PC-3 (cell line): Measurements from ENCODE around the gene SNX13. TPM values are rescaled to one million over a fixed set of nuclear protein-coding genes. Genes with fewer than 3 reads are reported as not detected.

ENCODE experiments used
- ATAC-seq: fragments of 200-7000 bp; cut with Tn5 transposase; 2 replicates; pipeline ENCODE4 v1.9.1; 2020; ENCODE audit warnings: mild to moderate bottlenecking, moderate library complexity
- BruUV-seq: library from RNA; stranded (reverse); fragments of 400-500 nt; replicated peaks from 2 replicates; lab custom pipeline; 2021; lab: Mats Ljungman, UMichigan
- CTCF ChIA-PET: fragments of 300-600 bp; sonication (Branson Sonifier 250); formaldehyde crosslinking; loops from one replicate; lab custom pipeline; 2022; ENCODE audit warnings: antibody characterized with exemption; lab: Charles Lee
- POLR2A ChIA-PET: fragments of 300-600 bp; sonication (Branson Sonifier 250); formaldehyde crosslinking; loops from one replicate; lab custom pipeline; 2022; ENCODE audit warnings: antibody characterized with exemption; ENCODE audit not compliant: unreplicated experiment; lab: Charles Lee
- DNase-seq: peaks from one replicate; pipeline ENCODE4 v3.0.0-alpha.2; 2015
- H2AFZ ChIP-seq: fragments of 300-600 bp; sonication (generic); 2 replicates; pipeline ENCODE4 v1.6.0; 2016; ENCODE audit warnings: antibody characterized with exemption, low read length
- H3F3A ChIP-seq: fragments of 300-600 bp; sonication (generic); one replicate; pipeline ENCODE4 v1.6.0; 2017; ENCODE audit warnings: antibody characterized with exemption, low read length, control low read depth, mild to moderate bottlenecking; ENCODE audit not compliant: unreplicated experiment
- H3K27ac ChIP-seq: fragments of 300-600 bp; sonication (generic); 2 replicates; pipeline ENCODE4 v1.5.1; 2016; ENCODE audit warnings: mild to moderate bottlenecking, low read length
- H3K27me3 ChIP-seq: fragments of 300-600 bp; sonication (generic); 2 replicates; pipeline ENCODE4 v1.6.1; 2016; ENCODE audit warnings: low read length, mixed read lengths
- H3K36me3 ChIP-seq: fragments of 300-600 bp; sonication (generic); 2 replicates; pipeline ENCODE4 v1.6.1; 2016; ENCODE audit warnings: low read depth, mixed run types, low read length, mixed read lengths
- H3K4me1 ChIP-seq: fragments of 300-600 bp; sonication (generic); 2 replicates; pipeline ENCODE4 v1.5.1; 2016; ENCODE audit warnings: low read length; ENCODE audit not compliant: insufficient read depth
- H3K4me2 ChIP-seq: fragments of 300-600 bp; sonication (generic); 2 replicates; pipeline ENCODE4 v1.6.0; 2016; ENCODE audit warnings: low read length
- H3K4me3 ChIP-seq: fragments of 300-600 bp; sonication (generic); 2 replicates; pipeline ENCODE4 v1.5.1; 2016; ENCODE audit warnings: mild to moderate bottlenecking, low read length, mixed read lengths
- H3K79me2 ChIP-seq: fragments of 300-600 bp; sonication (generic); 2 replicates; pipeline ENCODE4 v1.6.1; 2017; ENCODE audit warnings: low read length, mixed read lengths
- H3K9ac ChIP-seq: fragments of 300-600 bp; sonication (generic); 2 replicates; pipeline ENCODE4 v1.6.0; 2016; ENCODE audit warnings: mild to moderate bottlenecking, low read length
- H3K9me2 ChIP-seq: fragments of 300-600 bp; sonication (generic); replicated peaks from 2 replicates; pipeline ENCODE4 v1.6.1; 2016; ENCODE audit warnings: mixed run types, low read length, mixed read lengths
- H3K9me3 ChIP-seq: fragments of 300-600 bp; sonication (generic); 2 replicates; pipeline ENCODE4 v1.6.1; 2016; ENCODE audit warnings: low read length, mixed read lengths
- H4K20me1 ChIP-seq: fragments of 300-600 bp; sonication (generic); 2 replicates; pipeline ENCODE4 v1.6.1; 2016; ENCODE audit warnings: low read length, mixed read lengths
- EZH2 ChIP-seq: fragments of 300-600 bp; sonication (generic); IDR thresholded peaks from one replicate; pipeline ENCODE4 v1.6.1; 2017; ENCODE audit warnings: antibody characterized with exemption, mild to moderate bottlenecking, low read length; ENCODE audit not compliant: unreplicated experiment
- EZH2phosphoT487 ChIP-seq: fragments of 300-600 bp; sonication (generic); IDR thresholded peaks from 2 replicates; pipeline ENCODE4 v1.6.1; 2018; ENCODE audit warnings: mild to moderate bottlenecking, antibody characterized with exemption, low read length, borderline replicate concordance
- intact Hi-C: fragments of 100-400 bp; cut with micrococcal nuclease; formaldehyde crosslinking; loops from 2 replicates; pipeline ENCODE4 v1.9.0; 2023
- total RNA-seq: library from RNA; depleted of rRNA; stranded (reverse); fragments of >200 nt; gene quantifications from 2 replicates; pipeline ENCODE4 v1.2.3, GENCODE V29; 2014
- TF ChIP-seq, protein P1 (sequence below): fragments of 300-600 bp; sonication (generic); conservative IDR thresholded peaks from 2 replicates; pipeline ENCODE4 v1.5.1; 2017; ENCODE audit warnings: antibody characterized with exemption, low read depth, mild to moderate bottlenecking, low read length

SNX13 gene
- total RNA-seq, 1 experiment from 2014 or later: 33.9 TPM

DNA sequence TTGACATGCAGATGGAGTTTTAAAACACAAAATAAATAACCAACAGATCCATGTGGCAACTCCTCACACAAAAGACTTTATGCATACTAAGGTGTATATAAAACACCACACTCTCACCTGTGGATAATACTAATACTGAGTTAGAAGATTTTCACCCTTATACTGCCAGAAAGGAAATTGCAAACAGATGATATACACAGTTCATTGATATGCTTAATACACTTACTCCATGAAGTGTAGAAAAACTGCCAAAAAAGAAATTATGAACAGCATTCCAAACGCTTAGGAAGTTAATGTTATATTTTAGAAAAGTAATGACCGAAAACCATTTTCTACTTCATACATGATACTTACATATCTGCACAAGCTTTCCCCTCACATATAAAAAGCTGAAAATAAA is 17.6 kb upstream of the SNX13 start:
- Histone ChIP-seq H3K79me2 (no peaks in the 10 kb centered on the region), H3K9ac (no peak overlapping the region), H3K36me3 (no peaks in the 10 kb centered on the region), H3F3A (no peaks in the 10 kb centered on the region), H2AFZ (no peak overlapping the region), H3K27me3 (no peaks in the 10 kb centered on the region), H3K4me2 (no peak overlapping the region), H3K27ac (no peak overlapping the region), H3K4me3 (no peak overlapping the region), H3K9me3 (no peaks in the 10 kb centered on the region), H3K4me1 (no peaks in the 10 kb centered on the region), H4K20me1 (no peaks in the 10 kb centered on the region), H3K9me2 (no peaks in the 10 kb centered on the region)
- intact Hi-C loops: no loop called here
- DNase-seq (no peak), ATAC-seq (no peak)
- no peak for TF ChIP-seq EZH2
- no peak for TF ChIP-seq EZH2phosphoT487
- TF ChIP-seq, protein P1, sequence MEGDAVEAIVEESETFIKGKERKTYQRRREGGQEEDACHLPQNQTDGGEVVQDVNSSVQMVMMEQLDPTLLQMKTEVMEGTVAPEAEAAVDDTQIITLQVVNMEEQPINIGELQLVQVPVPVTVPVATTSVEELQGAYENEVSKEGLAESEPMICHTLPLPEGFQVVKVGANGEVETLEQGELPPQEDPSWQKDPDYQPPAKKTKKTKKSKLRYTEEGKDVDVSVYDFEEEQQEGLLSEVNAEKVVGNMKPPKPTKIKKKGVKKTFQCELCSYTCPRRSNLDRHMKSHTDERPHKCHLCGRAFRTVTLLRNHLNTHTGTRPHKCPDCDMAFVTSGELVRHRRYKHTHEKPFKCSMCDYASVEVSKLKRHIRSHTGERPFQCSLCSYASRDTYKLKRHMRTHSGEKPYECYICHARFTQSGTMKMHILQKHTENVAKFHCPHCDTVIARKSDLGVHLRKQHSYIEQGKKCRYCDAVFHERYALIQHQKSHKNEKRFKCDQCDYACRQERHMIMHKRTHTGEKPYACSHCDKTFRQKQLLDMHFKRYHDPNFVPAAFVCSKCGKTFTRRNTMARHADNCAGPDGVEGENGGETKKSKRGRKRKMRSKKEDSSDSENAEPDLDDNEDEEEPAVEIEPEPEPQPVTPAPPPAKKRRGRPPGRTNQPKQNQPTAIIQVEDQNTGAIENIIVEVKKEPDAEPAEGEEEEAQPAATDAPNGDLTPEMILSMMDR: no peak
- no TSS peak for BruUV-seq
- ChIA-PET CTCF (no interaction called here), POLR2A (no interaction called here)

- ATAC-seq: no peak
- Histone ChIP-seq H3K9ac (no peak overlapping the region), H3K4me3 (no peak overlapping the region), H3K27me3 (no peaks in the 10 kb centered on the region), H4K20me1 (no peaks in the 10 kb centered on the region), H3K27ac (no peak overlapping the region), H3K9me2 (no peaks in the 10 kb centered on the region), H3K9me3 (no peaks in the 10 kb centered on the region), H3F3A (no peaks in the 10 kb centered on the region), H2AFZ (no peak overlapping the region), H3K36me3 (no peaks in the 10 kb centered on the region), H3K79me2 (no peaks in the 10 kb centered on the region), H3K4me1 (peaks cover 16% of the 10 kb centered on the region), H3K4me2 (no peak overlapping the region)
- TF ChIP-seq, protein P1: no peak
- TF ChIP-seq EZH2 (no peak), EZH2phosphoT487 (no peak)
- POLR2A ChIA-PET: no interaction called here
- intact Hi-C loops: no loop called here
- CTCF ChIA-PET: no interaction called here
- no peak for DNase-seq
- BruUV-seq: no TSS peak
Observed at GRCh38 chr7:17952387-17952786, 12.1 kb upstream of the SNX13 start.

DNA sequence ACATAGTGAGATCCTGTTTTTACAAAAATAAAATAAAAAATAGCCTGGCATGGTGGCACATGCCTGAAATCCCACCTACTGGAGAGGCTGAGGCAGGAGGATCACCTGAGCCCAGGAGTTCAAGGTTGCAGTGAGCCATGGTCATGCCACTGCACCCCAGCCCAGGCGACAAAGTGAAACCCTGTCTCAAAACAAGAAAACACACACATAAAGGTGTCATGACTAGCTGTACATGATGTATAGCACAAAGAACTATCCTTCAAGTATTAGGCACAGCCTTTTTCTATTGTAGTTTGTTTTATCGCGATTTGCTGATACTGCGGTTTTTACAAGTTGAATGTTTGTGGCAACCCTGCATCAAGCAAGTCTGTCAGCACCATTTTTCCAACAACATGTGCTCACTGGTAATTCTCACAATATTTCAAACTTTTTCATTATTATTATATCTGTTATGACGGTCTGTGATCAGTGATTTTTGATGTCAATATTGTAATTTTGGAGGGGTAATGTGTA is 11.5 kb upstream of the SNX13 start:
- DNase-seq (no peak), ATAC-seq (no peak)
- H3K4me2 ChIP-seq: no peak overlapping the region
- TF ChIP-seq, protein P1: no peak
- TF ChIP-seq EZH2 (no peak), EZH2phosphoT487 (no peak)
- no peaks in the 10 kb centered on the region for H3F3A ChIP-seq
- no peaks in the 10 kb centered on the region for H3K9me3 ChIP-seq
- no peaks in the 10 kb centered on the region for H4K20me1 ChIP-seq
- H3K9ac ChIP-seq: no peak overlapping the region
- H3K36me3 ChIP-seq: no peaks in the 10 kb centered on the region
- H3K79me2 ChIP-seq: no peaks in the 10 kb centered on the region
- H3K27me3 ChIP-seq: no peaks in the 10 kb centered on the region
- ChIA-PET CTCF (no interaction called here), POLR2A (no interaction called here)
- H3K27ac ChIP-seq: no peak overlapping the region
- peaks cover 18% of the 10 kb centered on the region for H3K4me1 ChIP-seq
- no peak overlapping the region for H2AFZ ChIP-seq
- no peak overlapping the region for H3K4me3 ChIP-seq
- intact Hi-C loops: no loop called here
- no TSS peak for BruUV-seq
- H3K9me2 ChIP-seq: no peaks in the 10 kb centered on the region
